ENCODE results near the gene SNX17. TPM values are rescaled to one million over a fixed set of nuclear protein-coding genes. Genes with fewer than 3 reads are reported as not detected.

The SNX17 gene
- total and polyA plus RNA-seq, 2 of the 13 experiments (the other 11 are each of a cell fraction or from before 2014, with no cell fraction given), result 75.0 to 109 TPM

DNA sequence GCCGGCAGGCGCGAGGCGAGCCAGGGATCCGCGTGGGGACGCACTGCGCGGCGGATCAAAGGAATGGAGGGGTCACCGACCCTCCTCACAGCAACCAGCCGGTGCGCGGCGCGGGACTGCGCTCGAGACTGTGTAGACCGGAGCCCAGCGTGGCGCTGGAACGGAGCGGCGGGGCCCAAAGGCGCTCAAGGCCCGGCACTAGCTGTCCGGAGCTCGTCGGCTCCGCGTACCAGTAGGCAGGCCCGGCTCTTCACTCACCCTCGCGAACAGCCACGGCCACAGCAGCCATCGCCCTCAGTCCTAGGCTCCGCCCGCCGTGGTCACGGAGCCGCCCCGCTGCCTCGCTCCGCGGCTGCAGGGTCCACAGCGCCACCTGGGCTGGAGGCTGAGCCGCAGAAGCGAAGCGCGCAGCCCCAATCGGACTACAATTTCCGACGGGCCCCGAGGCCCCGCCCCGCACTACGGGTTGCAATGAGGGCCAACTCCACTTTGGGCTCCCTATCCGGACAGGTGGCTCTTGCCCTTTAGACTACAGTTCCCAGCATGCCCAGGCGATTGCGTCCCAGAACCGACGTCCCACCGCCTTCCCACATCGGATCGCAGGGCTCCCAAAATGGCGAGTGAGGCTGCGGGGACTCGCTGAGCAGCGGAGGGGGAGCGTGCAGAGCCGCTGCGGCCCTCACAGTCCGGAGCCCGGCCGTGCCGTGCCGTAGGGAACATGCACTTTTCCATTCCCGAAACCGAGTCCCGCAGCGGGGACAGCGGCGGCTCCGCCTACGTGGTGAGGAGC, at the start of gene SNX17, which contains the start of gene EIF2B4 (continued):
- peak; percentile 87 for TF ChIP-seq TEAD3 (CRISPR knock-in tag; optimal IDR thresholded peaks at IDR 0.05; ENCODE audit: borderline replicate concordance)
- TF ChIP-seq TMF1 (CRISPR knock-in tag; IDR thresholded peaks at IDR 0.05; ENCODE audit: low read depth), result peak; percentile 76
- TF ChIP-seq KLF13 (CRISPR knock-in tag; IDR thresholded peaks at IDR 0.05), result peak; percentile 38; the same call in 1 of the 2 replicates
- TF ChIP-seq JUN (CRISPR knock-in tag; IDR thresholded peaks at IDR 0.05), result peak; percentile 86; the same call in 1 of the 2 replicates
- TF ChIP-seq JARID2 (CRISPR knock-in tag; IDR thresholded peaks at IDR 0.05; ENCODE audit: insufficient replicate concordance), result no peak
- TF ChIP-seq CHD2 (IDR thresholded peaks at IDR 0.05; ENCODE audit: low read depth, low read length), result peak; percentile 56; the same call in 1 of the 2 replicates
- TF ChIP-seq, protein P1, sequence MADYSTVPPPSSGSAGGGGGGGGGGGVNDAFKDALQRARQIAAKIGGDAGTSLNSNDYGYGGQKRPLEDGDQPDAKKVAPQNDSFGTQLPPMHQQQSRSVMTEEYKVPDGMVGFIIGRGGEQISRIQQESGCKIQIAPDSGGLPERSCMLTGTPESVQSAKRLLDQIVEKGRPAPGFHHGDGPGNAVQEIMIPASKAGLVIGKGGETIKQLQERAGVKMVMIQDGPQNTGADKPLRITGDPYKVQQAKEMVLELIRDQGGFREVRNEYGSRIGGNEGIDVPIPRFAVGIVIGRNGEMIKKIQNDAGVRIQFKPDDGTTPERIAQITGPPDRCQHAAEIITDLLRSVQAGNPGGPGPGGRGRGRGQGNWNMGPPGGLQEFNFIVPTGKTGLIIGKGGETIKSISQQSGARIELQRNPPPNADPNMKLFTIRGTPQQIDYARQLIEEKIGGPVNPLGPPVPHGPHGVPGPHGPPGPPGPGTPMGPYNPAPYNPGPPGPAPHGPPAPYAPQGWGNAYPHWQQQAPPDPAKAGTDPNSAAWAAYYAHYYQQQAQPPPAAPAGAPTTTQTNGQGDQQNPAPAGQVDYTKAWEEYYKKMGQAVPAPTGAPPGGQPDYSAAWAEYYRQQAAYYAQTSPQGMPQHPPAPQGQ (CRISPR knock-in tag; IDR thresholded peaks at IDR 0.05; ENCODE audit: borderline replicate concordance), result peak; percentile 74; the same call in 1 of the 2 replicates
- TF ChIP-seq KLF16 (CRISPR knock-in tag; IDR thresholded peaks at IDR 0.05), result peak; percentile 84 to 97; a peak in 3 of 4 replicates
- TF ChIP-seq TBX3 (IDR thresholded peaks at IDR 0.05; ENCODE audit: borderline replicate concordance), result peak; percentile 2; the same call in 1 of the 2 replicates
- TF ChIP-seq, protein P2, sequence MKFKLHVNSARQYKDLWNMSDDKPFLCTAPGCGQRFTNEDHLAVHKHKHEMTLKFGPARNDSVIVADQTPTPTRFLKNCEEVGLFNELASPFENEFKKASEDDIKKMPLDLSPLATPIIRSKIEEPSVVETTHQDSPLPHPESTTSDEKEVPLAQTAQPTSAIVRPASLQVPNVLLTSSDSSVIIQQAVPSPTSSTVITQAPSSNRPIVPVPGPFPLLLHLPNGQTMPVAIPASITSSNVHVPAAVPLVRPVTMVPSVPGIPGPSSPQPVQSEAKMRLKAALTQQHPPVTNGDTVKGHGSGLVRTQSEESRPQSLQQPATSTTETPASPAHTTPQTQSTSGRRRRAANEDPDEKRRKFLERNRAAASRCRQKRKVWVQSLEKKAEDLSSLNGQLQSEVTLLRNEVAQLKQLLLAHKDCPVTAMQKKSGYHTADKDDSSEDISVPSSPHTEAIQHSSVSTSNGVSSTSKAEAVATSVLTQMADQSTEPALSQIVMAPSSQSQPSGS (CRISPR knock-in tag; IDR thresholded peaks at IDR 0.05), result peak; percentile 95
- peak; percentile 90 for TF ChIP-seq ZNF121 (CRISPR knock-in tag; IDR thresholded peaks at IDR 0.05)
- TF ChIP-seq ARID2 (CRISPR knock-in tag; IDR thresholded peaks at IDR 0.05; ENCODE audit: borderline replicate concordance), result peak; percentile 81
- no peak for TF ChIP-seq RFX3 (CRISPR knock-in tag; IDR thresholded peaks at IDR 0.05)
- TF ChIP-seq PAF1 (CRISPR knock-in tag; IDR thresholded peaks at IDR 0.05), result no peak
- peak; percentile 89; the same call in 1 of the 2 replicates for TF ChIP-seq FOXJ3 (CRISPR knock-in tag; IDR thresholded peaks at IDR 0.05; ENCODE audit: borderline replicate concordance)
- TF ChIP-seq ZNF720 (CRISPR knock-in tag; IDR thresholded peaks at IDR 0.05), result no peak
- TF ChIP-seq MZF1 (CRISPR knock-in tag; IDR thresholded peaks at IDR 0.05; ENCODE audit: borderline replicate concordance), result peak; percentile 26; the same call in 1 of the 2 replicates
- TF ChIP-seq DNMT1 (CRISPR knock-in tag; IDR thresholded peaks at IDR 0.05), result peak; percentile 98
- TF ChIP-seq, protein P3, sequence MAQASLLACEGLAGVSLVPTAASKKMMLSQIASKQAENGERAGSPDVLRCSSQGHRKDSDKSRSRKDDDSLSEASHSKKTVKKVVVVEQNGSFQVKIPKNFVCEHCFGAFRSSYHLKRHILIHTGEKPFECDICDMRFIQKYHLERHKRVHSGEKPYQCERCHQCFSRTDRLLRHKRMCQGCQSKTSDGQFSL (CRISPR knock-in tag; IDR thresholded peaks at IDR 0.05), result no peak; the same call in 1 of the 2 replicates
- TF ChIP-seq ISX (CRISPR knock-in tag; conservative IDR thresholded peaks at IDR 0.05), result peak; percentile 94; the same call in 1 of the 2 replicates
- TF ChIP-seq PHF21A (CRISPR knock-in tag; IDR thresholded peaks at IDR 0.05), result peak; percentile 93
- TF ChIP-seq ZNF350 (CRISPR knock-in tag; IDR thresholded peaks at IDR 0.05; ENCODE audit: borderline replicate concordance, low read depth), result peak; percentile 100
- TF ChIP-seq MXI1 (IDR thresholded peaks at IDR 0.05; ENCODE audit: borderline replicate concordance, low read depth, low read length), result peak; percentile 86
- peak; percentile 95; the same call in 1 of the 2 replicates for TF ChIP-seq ZSCAN20 (CRISPR knock-in tag; IDR thresholded peaks at IDR 0.05; ENCODE audit: borderline replicate concordance)
- TF ChIP-seq ZNF138 (CRISPR knock-in tag; IDR thresholded peaks at IDR 0.05; ENCODE audit: low read depth), result peak; percentile 84
- no peak; the same call in 1 of the 2 replicates for TF ChIP-seq RFX5 (IDR thresholded peaks at IDR 0.05; ENCODE audit: low read depth, low read length)
- peak; percentile 73 for TF ChIP-seq ZNF292 (CRISPR knock-in tag; IDR thresholded peaks at IDR 0.05; ENCODE audit: borderline replicate concordance, low read depth)
- TF ChIP-seq XRCC5 (optimal IDR thresholded peaks at IDR 0.05; ENCODE audit: low read length), result peak; percentile 99

Measured in HepG2 (cell line).